NCI-H2107 treated with DMSO at 0.1 percent for 48 hours (cell line): Measurements from ENCODE around the gene TMLHE.
"Not testable (repeated sequence)": the region's sequence is repeated elsewhere in the genome, so short reads cannot be mapped to it uniquely, and the experiment has no call there.

ENCODE experiments used
- DNase-seq: peaks from one replicate; lab custom pipeline; 2025; ENCODE audit not compliant: unreplicated experiment; lab: John Stamatoyannopoulos, UW

TMLHE gene, protein sequence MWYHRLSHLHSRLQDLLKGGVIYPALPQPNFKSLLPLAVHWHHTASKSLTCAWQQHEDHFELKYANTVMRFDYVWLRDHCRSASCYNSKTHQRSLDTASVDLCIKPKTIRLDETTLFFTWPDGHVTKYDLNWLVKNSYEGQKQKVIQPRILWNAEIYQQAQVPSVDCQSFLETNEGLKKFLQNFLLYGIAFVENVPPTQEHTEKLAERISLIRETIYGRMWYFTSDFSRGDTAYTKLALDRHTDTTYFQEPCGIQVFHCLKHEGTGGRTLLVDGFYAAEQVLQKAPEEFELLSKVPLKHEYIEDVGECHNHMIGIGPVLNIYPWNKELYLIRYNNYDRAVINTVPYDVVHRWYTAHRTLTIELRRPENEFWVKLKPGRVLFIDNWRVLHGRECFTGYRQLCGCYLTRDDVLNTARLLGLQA

DNA sequence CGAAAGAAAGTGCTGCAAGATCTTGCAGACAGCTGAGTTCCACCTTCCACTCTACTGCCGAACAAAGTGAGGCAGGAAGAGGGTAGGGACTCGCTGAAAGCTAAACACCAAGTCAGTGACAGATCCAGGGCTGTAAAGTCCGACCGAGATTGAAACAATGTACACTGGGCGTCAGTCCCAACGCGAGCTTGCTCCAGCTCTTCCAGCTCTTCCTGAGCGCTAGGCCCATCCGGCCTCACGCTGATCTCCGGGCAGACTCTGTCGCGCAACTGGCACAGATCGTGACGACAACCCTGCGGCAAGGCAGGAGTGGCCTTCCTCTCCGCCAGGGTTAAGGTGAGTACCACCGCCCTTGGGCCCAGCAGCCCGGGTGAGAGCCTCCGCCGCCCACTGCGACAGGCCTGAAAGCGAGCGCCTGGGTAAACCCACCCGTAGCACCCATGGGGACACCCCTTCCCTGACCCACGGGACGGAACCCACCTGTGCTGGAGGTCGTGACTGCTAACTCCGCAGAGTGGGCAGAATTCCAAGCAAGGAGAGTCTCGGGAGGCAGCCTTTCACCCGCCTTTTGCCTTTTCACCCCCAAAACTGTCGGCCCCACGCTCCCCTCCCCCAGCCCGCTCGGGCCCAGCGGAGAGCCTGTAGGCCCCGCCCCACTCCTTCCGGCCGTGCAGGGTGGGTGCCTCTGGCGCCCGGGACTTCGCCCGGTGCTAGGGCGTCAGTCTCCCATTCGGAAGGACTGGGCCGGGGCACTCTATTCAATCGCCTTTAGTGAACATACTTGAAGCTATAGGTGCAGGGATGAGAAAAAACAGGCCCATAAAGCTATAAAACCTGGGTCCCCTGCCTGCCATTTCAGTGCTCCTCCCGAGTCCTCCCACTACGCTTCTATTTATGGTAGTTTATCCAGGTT is at the start of gene TMLHE, which contains the start of gene SPRY3:
Gene TMLHE, minus strand, starts transcription at position 641 of the 913 bp plus-strand sequence. CDS start 67,676 bp downstream, outside the sequence.
Gene SPRY3, plus strand, starts transcription at position 275 of the 913 bp plus-strand sequence.
- peak; percentile 53 for DNase-seq

DNA sequence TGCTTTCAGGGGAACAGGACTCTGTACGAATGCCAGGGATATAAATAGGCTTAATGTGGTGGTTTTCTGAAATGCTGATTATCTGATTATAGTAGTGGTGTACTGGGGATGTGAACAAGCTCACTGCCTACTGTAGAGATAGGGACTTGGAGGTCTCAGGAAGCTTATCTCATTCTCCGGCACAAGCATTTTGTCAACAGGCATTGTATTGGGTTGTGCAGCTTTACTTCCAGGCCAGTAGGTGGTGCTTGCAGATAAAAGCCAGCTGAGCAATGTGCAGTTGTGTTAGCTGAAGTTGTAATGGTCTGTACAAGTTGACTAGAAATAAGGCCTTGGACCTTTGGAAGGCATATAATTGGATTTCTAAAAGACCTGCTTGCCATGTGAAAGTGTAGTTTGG is 49.5 kb upstream of the TMLHE start:
- no peak for DNase-seq

DNA sequence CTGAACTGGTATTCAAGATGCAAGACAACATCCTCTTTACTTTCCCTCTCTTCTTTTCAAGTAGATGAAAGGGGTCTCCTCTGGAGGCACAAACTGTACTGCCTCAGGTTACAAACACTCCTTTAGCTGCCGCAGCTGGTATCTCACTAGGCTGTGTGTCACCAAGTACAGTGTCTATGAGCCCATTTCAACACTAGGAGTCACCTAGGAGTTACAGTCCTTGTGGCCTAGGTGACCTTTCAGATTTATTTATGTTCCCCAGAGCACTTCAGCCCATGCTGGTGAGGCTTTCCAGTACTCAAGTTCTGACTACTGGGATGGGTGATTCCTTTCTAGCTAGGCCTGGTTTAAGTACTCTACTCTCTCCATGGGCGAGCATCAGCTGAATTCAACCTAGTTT is 32.4 kb upstream of the TMLHE start:
- no peak for DNase-seq

DNA sequence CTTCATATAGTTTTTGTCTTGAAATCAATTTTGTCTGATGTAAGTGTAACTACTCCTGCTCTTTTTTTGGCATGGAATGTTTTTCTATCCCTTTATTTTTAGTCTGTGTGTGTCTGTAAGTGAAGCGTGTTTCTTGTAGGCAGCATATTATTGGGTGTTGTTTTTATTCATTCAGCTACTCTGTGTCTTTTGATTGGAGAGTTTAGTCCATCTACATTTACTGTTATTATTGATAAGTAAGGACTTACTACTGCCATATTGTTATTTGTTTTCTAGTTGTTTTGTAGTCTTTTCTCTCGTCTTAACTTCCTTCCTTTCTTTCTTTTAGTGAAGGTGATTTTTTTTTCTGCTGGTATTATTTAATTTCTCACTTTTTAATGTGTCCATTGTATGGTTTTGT is 30.5 kb upstream of the TMLHE start:
- no peak for DNase-seq

DNA sequence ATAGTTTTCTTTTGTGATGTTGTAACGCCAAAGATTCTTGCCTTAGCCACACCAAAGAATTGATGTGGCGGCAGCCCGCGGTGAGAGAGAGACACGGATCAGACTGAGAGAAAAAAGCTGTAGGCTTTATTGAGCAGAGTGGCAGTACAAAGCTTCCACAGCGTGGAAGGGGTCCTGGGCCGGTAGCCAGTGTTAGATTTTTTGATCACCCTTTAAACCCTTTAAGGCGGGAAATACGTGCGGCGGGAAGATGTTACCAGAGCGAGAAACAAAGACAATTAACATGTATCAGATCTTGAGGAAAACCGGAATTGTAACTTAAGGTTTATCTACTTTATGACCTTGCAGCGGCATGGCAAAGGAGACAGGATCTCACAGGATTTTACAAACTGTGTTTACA is 28.6 kb upstream of the TMLHE start:
- DNase-seq = not testable (repeated sequence)

DNA sequence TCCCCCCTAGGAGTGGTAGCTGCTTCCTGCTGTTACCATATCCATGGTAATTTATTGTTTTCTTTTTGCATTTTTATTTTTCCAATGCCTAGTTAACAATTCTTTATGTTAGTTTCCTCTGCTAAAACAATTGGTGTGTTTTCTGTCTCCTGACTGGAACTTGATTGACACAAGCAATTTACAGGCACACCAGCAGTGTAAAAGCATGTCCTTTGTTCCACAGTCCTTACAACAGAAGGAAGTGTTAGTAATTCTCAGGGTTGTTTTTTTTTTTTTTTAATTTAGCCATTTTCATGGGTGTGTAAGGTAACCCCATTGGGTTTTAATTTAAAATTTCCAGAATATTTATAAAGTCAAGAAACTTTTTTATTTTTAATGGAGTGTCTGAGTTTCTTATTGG is 25.0 kb upstream of the TMLHE start:
- DNase-seq = no peak

DNA sequence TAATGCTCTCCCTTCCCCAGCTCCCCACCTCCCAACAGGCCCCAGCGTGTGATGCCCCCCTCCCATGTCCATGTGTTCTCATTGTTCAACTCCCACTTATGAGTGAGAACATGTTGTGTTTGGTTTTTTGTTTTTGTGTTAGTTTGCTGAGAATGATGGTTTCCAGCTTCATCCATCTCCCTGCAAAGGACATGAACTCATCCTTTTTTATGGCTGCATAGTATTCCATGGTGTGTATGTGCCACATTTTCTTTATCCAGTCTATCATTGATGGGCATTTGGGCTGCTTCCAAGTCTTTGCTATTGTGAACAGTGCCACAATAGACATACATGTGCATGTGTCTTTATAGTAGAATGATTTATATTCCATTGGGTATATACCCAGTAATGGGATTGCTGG is 22.3 kb upstream of the TMLHE start:
- DNase-seq = not testable (repeated sequence)

DNA sequence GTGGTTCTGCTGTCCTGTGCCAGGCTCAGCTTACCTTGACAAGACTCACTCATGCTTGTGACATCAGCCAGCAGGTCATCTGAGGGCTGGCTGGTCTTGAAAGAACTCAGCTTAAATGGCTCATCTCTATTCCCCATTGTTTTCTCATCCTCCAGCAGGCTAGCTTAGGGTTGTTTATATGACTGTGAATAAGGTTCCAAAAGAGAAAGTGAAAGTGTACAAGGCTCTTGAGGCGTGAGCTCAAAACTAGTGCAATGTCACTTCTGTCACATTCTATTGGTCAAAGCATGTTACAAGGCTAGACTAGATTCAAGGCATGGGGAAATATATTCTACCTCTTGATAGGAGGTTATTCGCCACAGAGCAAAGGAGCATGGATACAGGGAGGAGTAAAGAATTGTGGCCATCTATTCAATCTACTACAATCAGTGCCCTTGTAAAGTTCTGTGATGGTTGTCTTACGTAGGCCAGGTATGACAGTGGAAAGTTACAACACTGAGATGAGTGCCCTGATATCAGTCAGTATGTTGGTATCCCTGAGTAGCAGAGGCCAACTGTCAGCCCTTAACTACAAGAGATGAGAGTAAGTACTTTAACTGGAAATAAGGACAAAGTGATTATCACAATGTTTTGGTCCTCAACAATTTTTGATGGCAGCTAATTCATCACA is 19.8 kb upstream of the TMLHE start:
- no peak for DNase-seq

DNA sequence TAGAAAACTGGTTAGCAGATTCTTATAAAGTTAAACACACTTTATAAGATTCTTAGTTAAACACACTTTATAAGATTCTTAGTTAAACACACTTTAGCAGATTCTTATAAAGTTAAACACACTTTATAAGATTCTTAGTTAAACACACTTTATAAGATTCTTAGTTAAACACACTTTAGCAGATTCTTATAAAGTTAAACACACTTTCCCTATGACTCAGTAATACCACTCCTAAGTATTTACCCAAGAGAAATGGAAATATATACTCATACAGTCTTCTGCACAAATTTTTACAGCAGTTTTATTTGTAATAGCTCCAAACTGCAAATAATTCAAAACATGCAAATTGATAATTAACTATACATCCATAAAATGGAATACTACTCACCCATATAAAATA is 7.4 kb upstream of the TMLHE start:
- DNase-seq = not testable (repeated sequence)

DNA sequence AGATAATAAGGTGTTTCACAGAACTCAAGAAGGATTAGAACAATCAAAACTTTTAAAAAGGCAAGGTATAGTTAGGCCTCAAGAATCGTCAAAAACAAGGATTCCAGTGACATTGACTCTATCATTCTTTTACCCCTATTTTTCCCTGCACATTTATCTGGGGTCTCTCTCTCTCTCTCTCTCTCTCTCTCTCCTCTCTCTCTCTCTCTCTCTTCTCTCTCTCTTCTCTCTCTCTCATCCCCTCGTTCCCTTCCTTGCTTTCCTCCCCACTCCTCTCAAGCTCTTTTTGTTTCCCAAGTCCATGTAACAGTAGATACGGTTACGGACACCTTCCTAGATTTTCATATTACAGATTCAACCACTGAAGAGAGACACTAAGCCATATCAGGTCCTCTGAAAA is 3.2 kb upstream of the TMLHE start:
- DNase-seq = no peak

DNA sequence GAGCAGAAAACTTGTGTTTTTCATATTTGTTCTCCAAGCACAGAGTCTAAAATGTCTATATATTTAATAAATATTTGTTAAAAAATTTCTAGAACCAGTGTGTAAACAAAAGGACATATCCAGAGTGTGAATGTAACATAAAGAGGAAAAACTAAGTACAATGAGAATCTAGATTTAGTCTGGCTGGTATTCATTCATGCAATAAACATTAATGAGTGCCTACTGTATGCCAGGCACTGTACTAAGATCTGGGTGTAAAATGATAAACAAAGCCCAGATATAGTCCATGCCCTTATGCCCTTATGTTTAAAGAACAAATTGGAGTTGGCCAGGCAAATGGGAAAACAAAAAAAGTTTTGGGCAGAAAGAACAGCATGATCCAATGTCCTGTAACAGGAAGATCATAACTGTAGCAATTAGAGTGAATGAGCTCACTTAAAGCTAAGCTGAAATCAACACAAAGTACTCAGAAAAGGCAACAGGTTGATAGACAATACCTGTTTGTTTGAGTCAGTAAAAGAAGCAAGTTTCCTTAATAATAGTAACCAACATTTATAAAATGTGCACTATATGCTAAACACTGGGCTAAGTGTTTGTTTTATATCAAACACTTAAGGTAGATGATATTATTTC is 1.3 kb upstream of the TMLHE start:
- DNase-seq = no peak

DNA sequence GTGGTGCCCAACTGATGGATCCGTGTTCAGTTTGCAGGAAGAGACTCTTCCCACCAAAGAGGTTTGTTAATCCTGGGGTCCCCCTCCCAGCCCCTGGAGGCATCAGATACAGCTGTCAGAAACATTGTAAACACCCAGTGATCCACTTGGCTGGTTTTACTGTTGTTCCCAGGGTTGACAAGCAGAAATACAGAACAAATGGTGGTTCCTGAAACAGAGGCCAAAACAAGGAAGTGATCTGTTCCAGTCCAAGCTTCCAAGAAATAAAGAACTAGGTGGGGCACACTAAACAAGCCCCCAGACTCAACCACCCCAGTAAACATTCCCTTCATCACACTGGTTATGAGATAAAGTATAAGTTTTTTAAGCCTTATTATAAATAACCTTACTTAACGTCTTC is 1.4 kb downstream of the TMLHE start:
- no peak for DNase-seq

DNA sequence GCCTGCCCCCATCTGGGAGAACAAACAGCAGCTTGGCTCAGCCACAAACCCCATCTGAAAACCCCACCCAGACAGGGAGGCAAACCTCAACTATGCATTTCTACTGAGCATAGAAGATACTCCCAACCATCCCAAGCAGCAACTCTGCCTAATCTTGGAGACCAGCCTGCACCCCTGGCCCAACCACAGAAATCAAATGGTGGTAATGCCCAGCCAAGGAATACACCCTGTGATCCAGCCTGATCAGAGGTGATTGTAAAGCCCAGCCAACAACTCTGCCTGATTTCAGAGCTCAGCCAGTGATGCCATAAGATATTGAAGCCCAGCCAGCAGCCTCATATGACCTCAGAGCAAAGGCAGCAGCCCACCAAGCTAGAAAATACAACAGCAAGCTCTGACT is 19.8 kb downstream of the TMLHE start:
- DNase-seq = no peak

DNA sequence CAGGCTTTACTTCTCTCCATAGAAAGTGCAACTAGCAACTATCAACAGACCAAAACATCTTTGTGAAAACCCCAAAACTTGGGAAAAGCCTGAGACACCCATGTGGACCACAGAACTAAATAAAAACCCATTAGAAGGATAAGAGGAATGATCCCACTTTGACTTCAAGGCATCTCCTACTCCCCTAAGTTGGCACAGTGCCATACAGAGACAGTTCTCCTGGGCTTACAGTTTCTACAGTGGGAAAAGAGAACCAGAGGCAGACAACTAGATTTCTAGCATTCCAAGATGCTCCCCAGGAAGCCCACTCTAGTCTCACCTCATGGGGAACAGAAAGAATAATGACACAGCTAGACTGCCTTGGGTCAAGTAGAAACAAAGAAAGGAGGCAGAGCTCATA is 20.4 kb downstream of the TMLHE start:
- DNase-seq = no peak

DNA sequence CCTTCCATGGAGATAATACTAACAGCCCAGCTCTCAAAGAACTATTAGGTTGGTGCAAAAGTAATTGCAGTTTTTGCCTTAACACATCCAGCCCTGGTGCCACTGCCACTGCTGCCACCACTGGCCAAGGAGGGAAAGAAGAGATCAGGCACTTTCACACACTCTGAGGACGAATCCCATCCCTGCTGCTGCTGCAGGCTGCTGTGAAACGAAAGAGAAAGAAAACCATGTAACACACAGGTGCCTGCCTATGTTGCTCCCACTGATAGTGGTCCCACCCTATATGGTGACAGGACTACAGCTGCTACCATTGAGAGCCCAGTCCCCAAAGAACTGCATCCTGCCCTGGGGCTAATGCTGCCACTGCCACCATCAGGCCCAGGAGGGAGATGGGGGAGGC is 35.1 kb downstream of the TMLHE start:
- no peak for DNase-seq

DNA sequence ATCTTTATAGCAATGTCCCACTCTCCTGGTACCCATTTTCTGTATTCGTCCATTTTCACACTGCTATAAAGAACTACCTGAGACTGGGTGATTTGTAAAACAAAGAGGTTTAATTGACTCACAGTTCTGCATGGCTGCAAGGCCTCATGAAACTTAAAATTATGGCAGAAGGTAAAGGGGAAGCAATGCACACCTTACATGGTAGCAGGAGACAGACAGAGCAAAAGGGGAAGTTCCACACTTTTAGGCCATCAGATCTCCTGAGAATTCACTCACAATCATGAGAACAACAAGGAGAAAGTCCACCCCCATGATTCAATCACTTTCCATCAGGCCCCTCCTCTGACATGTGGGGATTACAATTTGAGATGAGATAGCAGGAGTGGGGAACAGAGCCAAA is 49.7 kb downstream of the TMLHE start:
- DNase-seq = no peak

DNA sequence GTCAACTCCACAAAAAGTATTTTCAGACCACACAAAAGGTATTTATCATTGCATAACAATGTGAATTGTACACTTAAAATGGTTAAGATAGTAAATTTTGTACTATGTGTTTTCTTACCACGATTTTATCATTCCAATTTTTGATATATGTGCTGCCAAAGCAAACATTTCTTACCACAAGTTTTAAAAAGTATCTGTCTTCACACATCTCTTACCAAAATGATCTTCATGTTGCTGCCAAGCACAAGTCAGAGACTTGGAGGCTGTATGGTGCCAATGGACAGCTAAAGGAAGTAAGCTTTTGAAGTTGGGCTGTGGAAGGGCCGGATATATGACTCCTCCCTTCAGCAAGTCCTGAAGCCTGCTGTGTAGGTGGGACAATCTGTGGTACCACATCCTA is 67.9 kb downstream of the TMLHE start:
- DNase-seq = no peak

DNA sequence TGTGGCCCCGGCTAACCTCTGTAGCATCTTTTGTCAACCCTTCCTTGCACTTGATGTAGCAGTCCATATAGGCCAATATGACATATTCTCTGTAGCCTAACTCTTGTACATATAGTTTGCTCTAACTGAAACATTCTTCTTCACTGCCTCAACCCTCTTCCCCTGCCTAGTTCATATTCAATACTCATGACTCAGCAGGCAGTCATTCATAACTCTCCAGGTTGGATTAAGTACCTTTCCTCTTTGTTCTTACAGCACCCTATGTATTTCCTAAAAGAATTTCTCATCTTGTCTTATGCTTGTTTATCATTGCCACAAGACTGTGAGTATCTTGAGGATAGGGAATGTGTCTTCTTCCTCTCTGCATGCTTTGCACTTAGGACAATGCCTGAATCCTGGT is 76.9 kb downstream of the TMLHE start:
- no peak for DNase-seq

DNA sequence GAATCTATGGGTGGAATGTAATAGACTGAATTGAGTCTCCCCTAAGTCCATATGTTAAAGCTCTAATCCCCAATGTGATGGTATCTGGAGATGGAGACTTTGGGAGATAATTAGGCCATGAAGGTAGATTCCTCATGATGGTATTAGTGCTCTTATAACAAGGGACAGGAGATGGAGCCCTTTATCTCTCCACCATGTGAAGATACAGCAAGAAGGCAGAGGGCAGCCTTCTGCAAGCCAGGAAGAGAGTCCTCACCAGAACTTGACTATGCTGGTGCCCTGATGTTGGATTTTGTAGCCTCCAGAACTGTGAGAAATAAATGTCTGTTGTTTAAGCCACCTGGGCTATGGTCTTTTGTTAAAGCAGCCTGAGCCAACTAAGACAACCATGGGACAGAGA is 78.0 kb downstream of the TMLHE start:
- DNase-seq = no peak

DNA sequence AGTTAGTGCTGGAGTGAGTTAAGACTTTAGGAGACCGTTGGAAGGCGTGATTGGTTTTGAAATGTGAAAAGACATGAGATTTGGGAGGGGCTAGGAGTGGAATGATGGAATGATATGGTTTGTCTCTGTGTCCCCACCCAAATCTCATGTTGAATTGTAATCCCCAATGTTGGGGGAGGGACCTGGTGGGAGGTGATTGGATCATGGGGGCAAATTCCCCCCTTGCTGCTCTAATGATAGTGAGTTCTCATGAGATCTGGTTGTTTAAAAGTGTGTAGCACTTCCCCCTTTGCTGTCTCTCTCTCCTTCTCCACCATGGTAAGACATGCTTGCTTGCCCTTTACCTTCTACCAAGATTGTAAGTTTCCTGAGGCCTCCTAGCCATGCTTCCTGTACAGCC is 85.7 kb downstream of the TMLHE start:
- not testable (repeated sequence) for DNase-seq

DNA sequence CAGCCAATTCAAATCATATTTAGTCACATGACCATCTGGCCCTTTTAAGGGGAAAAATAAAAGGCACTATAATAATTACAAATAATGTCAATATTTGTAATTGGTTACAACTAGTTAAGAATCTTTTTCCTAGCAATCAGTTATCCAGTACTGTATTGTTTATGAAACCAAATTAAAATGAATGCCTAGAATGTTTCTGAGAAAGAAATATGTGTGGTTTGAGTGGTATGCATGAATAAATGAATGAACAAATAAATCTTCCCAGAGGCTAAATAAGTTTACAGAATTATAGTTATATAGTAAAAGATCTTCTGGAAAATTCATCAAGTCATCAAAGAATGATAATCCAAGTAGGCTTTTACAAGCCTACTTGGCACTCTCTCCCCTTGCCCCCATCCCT is 98.5 kb downstream of the TMLHE start:
- DNase-seq = no peak
